NB4 (cell line): ENCODE data around the gene FBXO2.
A peak's percentile ranks its signal among the peaks of the same experiment; 100 is the strongest.
"Not testable (repeated sequence)": the region's sequence is repeated elsewhere in the genome, so short reads cannot be mapped to it uniquely, and the experiment has no call there.

Experiments
- DNase-seq: peaks from one replicate; pipeline ENCODE4 v3.0.0; 2010; ENCODE audit warnings: low read depth
- H3K4me3 ChIP-seq: one replicate; pipeline ENCODE4 v1.5.1; 2011; ENCODE audit warnings: mild to moderate bottlenecking, low read depth, low read length, moderate library complexity
- CTCF ChIP-seq: IDR thresholded peaks from one replicate; pipeline ENCODE4 v1.5.1; 2012; ENCODE audit warnings: low read depth, low read length
- MAX ChIP-seq: IDR thresholded peaks from 2 replicates; pipeline ENCODE4 v1.6.1; 2011; ENCODE audit warnings: low read depth, low read length
- MYC ChIP-seq: IDR thresholded peaks from 2 replicates; pipeline ENCODE4 v1.6.1; 2011; ENCODE audit warnings: low read depth, low read length
- POLR2A ChIP-seq: IDR thresholded peaks from 2 replicates; pipeline ENCODE4 v1.6.1; 2011; ENCODE audit warnings: mild to moderate bottlenecking; ENCODE audit not compliant: insufficient read length; ENCODE audit errors: extremely low read depth

FBXO2 gene

GRCh38 chr1:11645270-11645669 is 9.0 kb downstream of the FBXO2 start:
- DNase-seq, result no peak
- TF ChIP-seq MAX, result no peak
- H3K4me3 ChIP-seq, result no peak overlapping the region

- H3K4me3 ChIP-seq, result no peak overlapping the region
- no peak for TF ChIP-seq CTCF
- no peak for TF ChIP-seq POLR2A
- no peak for TF ChIP-seq MAX
- TF ChIP-seq MYC, result no peak
- no peak for DNase-seq
Measured at GRCh38 chr1:11643782-11644181, 10.4 kb downstream of the FBXO2 start.

DNA sequence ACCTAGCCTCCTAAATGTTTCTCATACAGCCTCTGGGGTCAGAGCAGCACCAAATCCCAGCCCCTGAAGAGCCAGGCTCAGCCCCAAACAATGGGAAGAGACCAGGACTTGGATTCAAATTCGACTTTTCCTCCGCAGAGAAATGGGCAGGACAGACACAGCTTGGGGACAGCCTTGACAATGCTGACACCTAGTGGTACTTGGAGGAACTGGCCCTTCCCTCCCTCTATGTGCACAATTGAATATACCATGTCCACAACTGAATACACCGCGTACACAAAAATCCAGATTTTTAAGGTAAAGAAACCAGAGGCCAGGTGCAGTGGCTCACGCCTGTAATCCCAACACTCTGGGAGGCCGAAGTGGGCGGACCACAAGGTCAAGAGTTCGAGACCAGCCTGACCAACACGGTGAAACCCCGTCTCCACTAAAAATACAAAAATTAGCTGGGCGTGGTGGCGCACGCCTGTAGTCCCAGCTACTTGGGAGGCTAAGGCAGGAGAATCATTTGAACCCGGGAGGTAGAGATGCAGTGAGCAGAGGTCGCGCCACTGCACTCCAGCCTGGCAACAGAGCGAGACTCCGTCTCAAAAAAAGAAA is 11.7 kb downstream of the FBXO2 start:
- TF ChIP-seq CTCF, result peak; percentile 95
- peak; percentile 72 for DNase-seq
- H3K4me3 ChIP-seq, result not testable (repeated sequence)

DNA sequence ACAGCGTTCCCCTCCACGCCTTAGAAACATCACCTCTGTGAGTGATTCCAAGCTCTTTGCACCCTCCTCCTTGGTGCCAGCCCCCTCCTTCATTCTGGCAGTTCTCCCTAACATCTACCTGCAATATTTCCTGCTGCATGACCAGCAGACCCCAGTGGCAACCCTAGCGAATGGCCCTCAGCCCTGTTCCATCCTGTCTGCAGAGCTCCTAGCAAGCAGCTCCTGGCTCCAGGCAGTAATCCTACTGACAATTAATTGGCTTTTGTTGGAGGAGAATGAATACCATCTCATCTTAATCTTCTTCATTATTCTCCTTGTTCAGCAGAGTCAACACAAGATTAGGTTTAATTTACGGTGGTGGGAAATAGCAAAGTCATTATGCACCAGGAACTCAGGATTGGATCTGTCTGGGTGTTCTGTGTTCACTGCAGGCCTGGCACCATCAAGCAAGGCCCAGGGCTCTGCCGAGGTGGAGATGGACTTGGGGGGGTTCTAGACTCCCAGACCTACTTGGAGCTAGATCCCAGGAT is 12.4 kb downstream of the FBXO2 start:
- DNase-seq, result no peak
- no peak for TF ChIP-seq POLR2A
- TF ChIP-seq MAX, result no peak
- TF ChIP-seq CTCF, result no peak
- TF ChIP-seq MYC, result no peak
- H3K4me3 ChIP-seq, result no peak overlapping the region

GRCh38 chr1:11640944-11641343 is 13.3 kb downstream of the FBXO2 start:
- H3K4me3 ChIP-seq, result no peak overlapping the region
- TF ChIP-seq POLR2A (no peak), CTCF (no peak), MYC (no peak), MAX (no peak)
- DNase-seq, result no peak

- TF ChIP-seq MYC (no peak), CTCF (no peak), POLR2A (no peak), MAX (no peak)
- DNase-seq, result no peak
- H3K4me3 ChIP-seq, result no peak overlapping the region
Measured at GRCh38 chr1:11640101-11640500, 14.1 kb downstream of the FBXO2 start.
